ENCODE measurements around the gene TUBGCP5.

Gene TUBGCP5

DNA sequence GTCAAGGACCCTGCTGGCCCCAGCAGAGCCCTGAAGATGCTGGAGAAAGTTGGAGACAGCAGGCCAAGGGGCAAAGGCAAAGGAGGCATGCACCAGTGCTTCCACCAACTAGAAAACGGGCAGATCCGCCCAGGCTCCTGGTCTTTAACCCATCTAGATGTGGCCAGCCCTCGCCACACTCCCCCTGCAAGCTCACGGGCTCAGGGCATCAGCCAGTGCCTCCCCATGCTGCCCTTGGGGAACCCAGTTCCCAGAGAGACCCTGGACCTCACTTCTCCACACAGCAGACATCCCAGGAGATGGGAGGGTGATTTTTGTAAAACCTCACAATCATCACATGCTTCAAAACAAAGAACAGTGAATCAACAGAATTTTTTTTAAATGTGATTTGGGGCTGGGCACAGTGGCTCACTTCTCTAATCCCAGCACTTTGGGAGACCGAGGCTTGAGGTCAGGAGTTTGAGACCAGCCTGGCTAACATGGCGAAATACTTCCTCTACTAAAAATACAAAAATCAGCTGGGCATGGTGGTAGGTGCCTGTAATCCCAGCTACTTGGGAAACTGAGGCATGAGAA, 83.7 kb downstream of the TUBGCP5 start:
- ChIA-PET POLR2A (ENCODE audit: low non-redundant PET) (no interaction called here), CTCF (interaction anchor here (0.6 to 1.9 kb wide), 3 partner anchors 19 to 36 kb away, joined by 3 to 10 read pairs (median 3); partner anchors contain the start of gene CYFIP1)
- H3K27ac ChIP-seq = peak overlapping the region; percentile 23
- TF ChIP-seq, protein P1, sequence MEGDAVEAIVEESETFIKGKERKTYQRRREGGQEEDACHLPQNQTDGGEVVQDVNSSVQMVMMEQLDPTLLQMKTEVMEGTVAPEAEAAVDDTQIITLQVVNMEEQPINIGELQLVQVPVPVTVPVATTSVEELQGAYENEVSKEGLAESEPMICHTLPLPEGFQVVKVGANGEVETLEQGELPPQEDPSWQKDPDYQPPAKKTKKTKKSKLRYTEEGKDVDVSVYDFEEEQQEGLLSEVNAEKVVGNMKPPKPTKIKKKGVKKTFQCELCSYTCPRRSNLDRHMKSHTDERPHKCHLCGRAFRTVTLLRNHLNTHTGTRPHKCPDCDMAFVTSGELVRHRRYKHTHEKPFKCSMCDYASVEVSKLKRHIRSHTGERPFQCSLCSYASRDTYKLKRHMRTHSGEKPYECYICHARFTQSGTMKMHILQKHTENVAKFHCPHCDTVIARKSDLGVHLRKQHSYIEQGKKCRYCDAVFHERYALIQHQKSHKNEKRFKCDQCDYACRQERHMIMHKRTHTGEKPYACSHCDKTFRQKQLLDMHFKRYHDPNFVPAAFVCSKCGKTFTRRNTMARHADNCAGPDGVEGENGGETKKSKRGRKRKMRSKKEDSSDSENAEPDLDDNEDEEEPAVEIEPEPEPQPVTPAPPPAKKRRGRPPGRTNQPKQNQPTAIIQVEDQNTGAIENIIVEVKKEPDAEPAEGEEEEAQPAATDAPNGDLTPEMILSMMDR (conservative IDR thresholded peaks at IDR 0.05; ENCODE audit: low read depth) = no peak
- DNase-seq (ENCODE audit: low spot score) = no peak

DNA sequence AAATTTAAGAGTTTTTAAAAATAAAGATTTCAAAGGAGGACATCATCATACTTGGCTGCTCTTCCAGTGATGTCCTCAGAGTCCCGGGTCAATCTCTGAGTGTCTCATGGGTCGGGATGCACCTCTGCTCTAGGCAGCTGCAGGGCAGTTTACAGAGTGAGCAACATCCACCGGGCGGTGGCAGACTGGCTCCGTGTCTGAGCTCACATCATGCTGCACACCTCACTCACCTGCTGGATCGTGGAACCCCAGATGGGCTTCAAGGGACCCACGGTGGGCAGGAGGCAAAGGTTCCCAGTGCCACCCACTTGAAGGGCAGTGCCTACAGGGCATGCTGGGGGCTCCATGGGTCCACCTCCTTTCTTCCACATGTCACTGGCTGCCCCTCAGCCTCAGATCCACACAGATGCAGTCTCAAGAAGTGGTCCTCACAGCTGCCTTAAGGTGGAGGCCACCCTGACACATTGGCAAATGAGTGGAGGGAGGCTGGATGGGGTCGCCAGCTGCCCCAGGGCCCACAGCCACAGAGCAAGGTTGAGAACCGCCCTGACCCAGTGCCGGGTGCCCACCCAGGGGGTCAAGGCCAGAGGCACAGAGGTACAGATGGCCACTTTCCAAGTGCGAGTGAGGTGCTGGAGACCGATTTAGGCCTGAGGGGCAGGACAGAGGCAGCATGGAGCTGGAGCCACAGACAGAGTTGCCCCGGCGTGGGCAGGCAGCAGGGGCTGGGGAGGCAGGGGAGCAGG, 84.4 kb downstream of the TUBGCP5 start:
- peak; percentile 35 for DNase-seq (ENCODE audit: low spot score)
- ChIA-PET POLR2A (ENCODE audit: low non-redundant PET) (interaction anchor here (1.3 kb wide), 1 partner anchor 25 kb away, joined by 3 read pairs; the partner anchor contains the start of gene CYFIP1), CTCF (interaction anchor here (1.1 to 1.9 kb wide), 3 partner anchors 25 to 49 kb away, joined by 3 to 10 read pairs (median 3); partner anchors contain the start of gene CYFIP1)
- TF ChIP-seq, protein P1 (conservative IDR thresholded peaks at IDR 0.05; ENCODE audit: low read depth) = no peak
- H3K27ac ChIP-seq = peak overlapping the region; percentile 22

DNA sequence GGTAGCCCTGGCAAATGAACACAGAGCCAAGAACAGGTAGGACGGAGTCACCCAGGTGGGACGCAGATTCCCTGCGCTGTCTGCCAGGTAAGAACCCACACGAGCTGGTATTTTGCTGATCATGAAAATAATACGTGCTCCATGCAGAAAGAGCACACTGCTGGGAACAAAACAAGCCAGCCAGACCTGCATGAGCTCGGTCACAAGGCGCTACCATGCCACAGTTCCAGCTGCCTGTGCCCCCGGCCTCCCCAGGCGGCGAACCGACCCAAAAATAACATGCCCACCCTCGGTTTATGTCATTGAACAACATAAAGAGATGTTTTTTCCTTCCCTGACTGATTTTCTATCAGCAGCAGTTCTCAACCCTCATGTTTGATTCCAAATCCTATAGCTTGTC, 85.0 kb downstream of the TUBGCP5 start:
- ChIA-PET CTCF (interaction anchor here (0.6 to 1.9 kb wide), 4 partner anchors 25 to 87 kb away, joined by 3 to 10 read pairs (median 3); partner anchors contain the start of gene CYFIP1), POLR2A (ENCODE audit: low non-redundant PET) (interaction anchor here (1.3 kb wide), 1 partner anchor 25 kb away, joined by 3 read pairs; the partner anchor contains the start of gene CYFIP1)
- peak overlapping the region; percentile 82 for H3K27ac ChIP-seq

DNA sequence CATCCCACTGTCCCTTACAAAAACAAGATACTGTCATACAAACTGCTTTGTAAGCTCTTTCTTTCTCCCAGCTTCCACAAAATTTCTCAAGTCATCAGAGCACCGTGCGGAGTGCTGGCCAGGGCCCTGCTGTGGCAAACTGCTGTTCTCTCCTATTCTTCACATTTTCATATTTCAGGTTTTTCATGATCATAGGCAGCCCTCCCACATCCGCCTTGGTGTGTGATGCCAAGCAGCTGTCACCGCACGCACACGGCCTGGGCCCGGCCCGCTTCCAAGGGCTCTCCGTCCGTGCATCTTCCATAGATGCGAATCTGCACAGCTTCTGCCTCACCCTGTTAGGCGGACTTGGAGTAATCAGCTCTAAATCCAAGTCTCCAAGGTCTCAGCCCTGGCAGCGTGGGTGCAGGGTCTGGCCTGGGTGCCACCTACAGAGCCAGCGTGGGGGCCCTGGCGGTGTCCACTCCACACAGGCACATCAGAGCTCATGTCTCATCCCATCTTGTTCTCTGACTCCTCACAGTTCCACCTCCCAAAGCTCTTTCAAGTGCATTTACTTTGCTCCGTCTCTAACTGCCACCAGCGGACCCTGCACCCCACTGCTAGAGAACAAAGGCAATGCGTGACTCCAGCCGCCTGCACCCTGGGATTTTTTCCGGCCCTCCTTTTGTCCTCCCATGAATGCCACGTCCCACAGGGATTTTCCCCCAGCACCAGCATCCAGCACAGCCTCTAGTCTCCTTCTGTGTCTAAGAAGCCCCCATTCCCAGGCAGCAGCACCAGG, 86.4 kb downstream of the TUBGCP5 start:
- no peak for DNase-seq (ENCODE audit: low spot score)
- H3K27ac ChIP-seq = peak overlapping the region; percentile 82
- CTCF ChIA-PET = no interaction called here
- POLR2A ChIA-PET (ENCODE audit: low non-redundant PET) = no interaction called here
- TF ChIP-seq, protein P1 (conservative IDR thresholded peaks at IDR 0.05; ENCODE audit: low read depth) = no peak

More for the DNA sequence above, 85.0 kb downstream of the TUBGCP5 start:
- TF ChIP-seq, protein P1 (conservative IDR thresholded peaks at IDR 0.05; ENCODE audit: low read depth) = no peak
- DNase-seq (ENCODE audit: low spot score) = no peak

DNA sequence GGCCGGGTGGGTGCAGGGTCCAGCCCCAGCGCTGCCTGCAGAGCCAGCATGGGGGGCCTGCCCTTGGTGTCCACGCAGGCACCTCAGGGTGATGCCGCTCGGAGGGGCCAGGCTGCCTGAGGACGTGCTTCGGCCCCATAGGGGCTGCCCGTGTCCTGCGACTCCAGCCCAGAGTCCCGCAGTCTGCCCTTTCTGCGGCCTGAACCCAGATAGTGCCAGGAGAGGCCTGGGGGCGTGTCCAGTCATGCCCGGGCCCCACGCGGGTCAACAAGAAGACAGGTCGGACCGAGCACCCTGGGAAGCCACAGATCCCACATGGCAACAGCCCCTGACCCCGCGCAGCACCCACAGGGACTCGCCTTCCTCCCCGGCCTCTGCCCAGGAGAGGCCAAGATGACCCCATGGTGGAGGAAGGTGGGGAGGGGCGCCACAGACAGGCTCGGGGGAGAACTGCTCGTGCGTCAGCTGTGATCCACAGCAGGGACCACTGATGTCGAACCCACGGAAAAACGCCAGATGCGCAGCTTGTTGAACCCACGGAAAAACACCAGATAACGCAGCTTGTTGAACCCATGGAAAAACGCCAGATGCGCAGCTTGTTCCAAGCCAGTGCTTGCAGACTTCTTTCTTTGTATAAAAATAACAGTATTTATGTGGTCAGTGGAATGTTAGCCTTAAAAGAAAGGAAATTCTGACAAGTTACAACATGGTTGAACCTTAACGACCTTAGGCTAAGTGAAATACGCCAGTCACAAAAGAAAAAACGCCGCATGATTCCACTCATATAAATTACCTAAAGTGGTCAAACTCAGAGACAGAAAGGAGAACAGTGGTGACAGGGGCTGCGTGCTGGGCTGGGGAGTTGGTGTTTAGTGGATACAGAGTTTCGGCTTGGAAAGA, 87.7 kb downstream of the TUBGCP5 start:
- DNase-seq (ENCODE audit: low spot score) = peak; percentile 65
- CTCF ChIA-PET = interaction anchor here (0.5 kb wide), 1 partner anchor 49 kb away, joined by 3 read pairs; no protein-coding TSS in a partner anchor
- POLR2A ChIA-PET (ENCODE audit: low non-redundant PET) = interaction anchor here (0.6 to 0.9 kb wide), 2 partner anchors 14 to 28 kb away, joined by 3 read pairs; no protein-coding TSS in a partner anchor
- peak overlapping the region; percentile 82 for H3K27ac ChIP-seq
- TF ChIP-seq, protein P1 (conservative IDR thresholded peaks at IDR 0.05; ENCODE audit: low read depth) = no peak
